ENCODE measurements around the gene LARP1B.

DNA sequence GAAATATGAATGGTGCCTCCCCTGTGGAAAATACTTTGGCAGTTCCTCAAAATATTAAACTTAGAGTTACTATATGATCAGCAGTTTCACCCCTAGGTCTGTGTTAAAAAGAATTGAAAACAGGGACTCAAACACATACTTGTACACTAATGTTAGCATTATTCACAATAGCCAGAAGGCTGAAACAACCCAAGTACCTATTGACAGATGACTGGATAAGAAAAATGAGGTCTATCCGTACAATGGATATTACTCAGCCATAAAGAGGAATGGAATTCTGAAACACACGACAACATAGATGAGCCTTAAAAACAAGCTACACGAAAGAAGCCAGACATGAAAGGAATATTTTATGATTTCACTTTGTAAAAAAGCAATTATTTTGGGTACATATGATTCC, 171.6 kb downstream of the LARP1B start:
- TF ChIP-seq, protein P1, sequence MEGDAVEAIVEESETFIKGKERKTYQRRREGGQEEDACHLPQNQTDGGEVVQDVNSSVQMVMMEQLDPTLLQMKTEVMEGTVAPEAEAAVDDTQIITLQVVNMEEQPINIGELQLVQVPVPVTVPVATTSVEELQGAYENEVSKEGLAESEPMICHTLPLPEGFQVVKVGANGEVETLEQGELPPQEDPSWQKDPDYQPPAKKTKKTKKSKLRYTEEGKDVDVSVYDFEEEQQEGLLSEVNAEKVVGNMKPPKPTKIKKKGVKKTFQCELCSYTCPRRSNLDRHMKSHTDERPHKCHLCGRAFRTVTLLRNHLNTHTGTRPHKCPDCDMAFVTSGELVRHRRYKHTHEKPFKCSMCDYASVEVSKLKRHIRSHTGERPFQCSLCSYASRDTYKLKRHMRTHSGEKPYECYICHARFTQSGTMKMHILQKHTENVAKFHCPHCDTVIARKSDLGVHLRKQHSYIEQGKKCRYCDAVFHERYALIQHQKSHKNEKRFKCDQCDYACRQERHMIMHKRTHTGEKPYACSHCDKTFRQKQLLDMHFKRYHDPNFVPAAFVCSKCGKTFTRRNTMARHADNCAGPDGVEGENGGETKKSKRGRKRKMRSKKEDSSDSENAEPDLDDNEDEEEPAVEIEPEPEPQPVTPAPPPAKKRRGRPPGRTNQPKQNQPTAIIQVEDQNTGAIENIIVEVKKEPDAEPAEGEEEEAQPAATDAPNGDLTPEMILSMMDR (conservative IDR thresholded peaks at IDR 0.05), result no peak
- TF ChIP-seq ZFX (IDR thresholded peaks at IDR 0.05), result no peak
